ENCODE measurements around the gene FAM72A. TPM values are rescaled to one million over a fixed set of nuclear protein-coding genes. Genes with fewer than 3 reads are reported as not detected.

Gene FAM72A
- total RNA-seq = 0.68 and 0.85 TPM in 2 replicates

GRCh38 chr1:206202789-206203363 lies at the start of gene FAM72A:
FAM72A (minus strand) TSS chr1:206202839; CDS start chr1:206202025, 814 bp downstream.

GRCh38 chr1:206203364-206204158 lies 922 bp upstream of the FAM72A start, which contains the start of gene SRGAP2:
SRGAP2 (plus strand) TSS chr1:206203541; CDS start chr1:206205971, 2,430 bp downstream.

Other genes with a start within 250 kb of the FAM72A start
- gene RAB7B, start 199.4 kb downstream of the FAM72A start, total RNA-seq = 1.7 and 22.7 TPM in 2 replicates
- gene CTSE, start 178.9 kb downstream of the FAM72A start, total RNA-seq = not detected in 2 replicates
- not detected in 2 replicates for gene RHEX, start 149.7 kb downstream of the FAM72A start, total RNA-seq
- gene AVPR1B, start 85.5 kb downstream of the FAM72A start, total RNA-seq = not detected in 2 replicates
- 22.2 and 51.3 TPM in 2 replicates for gene SRGAP2, start 702 bp upstream of the FAM72A start, total RNA-seq